Activated naive CD4-positive, alpha-beta T cell treated with anti-CD3 and anti-CD28 coated beads, Interleukin-2, amount 50 U/mL, for 72 hours (primary cell): ENCODE results near the gene TTI1. TPM values are rescaled to one million over a fixed set of nuclear protein-coding genes. Genes with fewer than 3 reads are reported as not detected.
A peak's percentile ranks its signal among the peaks of the same experiment; 100 is the strongest.

Experiments
- ATAC-seq, 2 donors: fragments of 150-1000 bp; cut with Tn5 transposase; 2 replicates each; pipeline ENCODE4 v1.10.0; 2021; ENCODE audit warnings: mild to moderate bottlenecking in 2 of 2, moderate library complexity in 2 of 2
- DNase-seq, 2 donors: peaks; one replicate each; pipeline ENCODE4 v3.0.0; 2021 to 2022; ENCODE audit warnings: low spot score in 2 of 2
- H3K27ac Mint-ChIP-seq, 2 donors: one replicate each; pipeline ENCODE4 v1.8.0; 2022; ENCODE audit warnings: mild to moderate bottlenecking in 2 of 2, mixed read lengths in 2 of 2
- H3K36me3 Mint-ChIP-seq, 2 donors: one replicate each; pipeline ENCODE4 v1.8.0; 2022; ENCODE audit warnings: mixed read lengths in 2 of 2
- H3K9me3 Mint-ChIP-seq, 2 donors: one replicate each; pipeline ENCODE4 v1.8.0; 2022; ENCODE audit warnings: mixed read lengths in 2 of 2
- total RNA-seq, 2 donors: library from RNA; stranded (reverse); gene quantifications; one replicate each; pipeline ENCODE4 v1.2.3, GENCODE V29; 2022

Gene TTI1
- total RNA-seq, 2 donors from 2014 or later = 36.1 to 40.2 TPM

GRCh38 chr20:37943033-37943432 is 90.2 kb downstream of the TTI1 start:
- ATAC-seq (no peak), DNase-seq (no peak)
- Mint-ChIP-seq H3K36me3 (peaks cover 6% of the 10 kb centered on the region in 2 donors), H3K9me3 (peaks cover 0 to 3% of the 10 kb centered on the region in 2 donors), H3K27ac (no peak overlapping the region)

DNA sequence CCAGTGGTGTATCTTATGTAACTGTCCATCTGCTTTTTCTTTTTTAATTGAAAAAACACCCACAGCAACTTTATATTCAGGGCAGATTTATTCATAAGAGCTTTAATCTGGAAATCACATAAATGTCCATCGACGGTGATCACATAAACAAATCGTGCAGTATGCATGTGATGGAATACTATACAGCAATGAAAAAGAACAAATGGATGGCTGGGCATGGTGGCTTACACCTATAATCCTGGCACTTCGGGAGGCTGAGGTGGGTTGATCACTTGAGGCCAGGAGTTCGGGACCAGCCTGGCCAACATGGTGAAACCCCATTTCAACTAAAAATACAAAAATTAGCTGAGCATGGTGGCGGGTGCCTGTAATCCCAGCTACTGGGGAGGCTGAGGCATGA is 91.3 kb downstream of the TTI1 start:
- DNase-seq (no peak), ATAC-seq (no peak)
- no peak overlapping the region for H3K27ac Mint-ChIP-seq
- no peaks in the 10 kb centered on the region for H3K9me3 Mint-ChIP-seq
- H3K36me3 Mint-ChIP-seq = no peaks in the 10 kb centered on the region

GRCh38 chr20:37941332-37941731 is 91.9 kb downstream of the TTI1 start:
- DNase-seq (no peak), ATAC-seq (no peak)
- no peaks in the 10 kb centered on the region for H3K36me3 Mint-ChIP-seq
- H3K9me3 Mint-ChIP-seq = no peaks in the 10 kb centered on the region
- no peak overlapping the region for H3K27ac Mint-ChIP-seq

DNA sequence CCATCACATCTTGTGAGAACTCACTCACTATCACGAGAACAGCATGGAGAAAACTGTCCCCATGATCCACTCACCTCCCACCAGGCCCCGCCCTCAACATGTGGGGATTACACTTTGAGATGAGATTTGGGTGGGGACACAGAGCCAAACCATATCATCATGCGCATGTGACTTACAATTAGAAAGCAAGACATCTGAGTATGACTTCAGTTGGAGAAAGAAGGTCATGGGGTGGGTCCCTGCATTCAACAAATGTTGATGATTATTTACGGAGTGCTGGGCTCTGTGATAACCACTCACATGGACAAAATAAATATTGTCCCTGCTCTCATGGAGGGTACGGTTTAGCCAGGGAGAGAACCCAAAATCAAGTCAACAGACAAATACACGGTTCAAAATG is 92.4 kb downstream of the TTI1 start:
- no peak overlapping the region for H3K27ac Mint-ChIP-seq
- ATAC-seq = no peak
- H3K36me3 Mint-ChIP-seq = no peaks in the 10 kb centered on the region
- DNase-seq = no peak
- H3K9me3 Mint-ChIP-seq = no peaks in the 10 kb centered on the region

- Mint-ChIP-seq H3K36me3 (no peaks in the 10 kb centered on the region), H3K9me3 (no peaks in the 10 kb centered on the region), H3K27ac (peak overlapping the region in 1 of 2 donors; percentile 50)
- no peak for DNase-seq
- ATAC-seq = no peak
Measured at GRCh38 chr20:37939701-37940560, 93.3 kb downstream of the TTI1 start.

GRCh38 chr20:37938954-37939353 is 94.3 kb downstream of the TTI1 start:
- H3K27ac Mint-ChIP-seq = no peak overlapping the region
- no peak for DNase-seq
- no peaks in the 10 kb centered on the region for H3K36me3 Mint-ChIP-seq
- no peak for ATAC-seq
- H3K9me3 Mint-ChIP-seq = no peaks in the 10 kb centered on the region

- DNase-seq = no peak
- peak overlapping the region in 1 of 2 donors; percentile 61 for H3K27ac Mint-ChIP-seq
- no peaks in the 10 kb centered on the region for H3K9me3 Mint-ChIP-seq
- no peaks in the 10 kb centered on the region for H3K36me3 Mint-ChIP-seq
- no peak for ATAC-seq
Measured at GRCh38 chr20:37938181-37938750, 95.0 kb downstream of the TTI1 start.

DNA sequence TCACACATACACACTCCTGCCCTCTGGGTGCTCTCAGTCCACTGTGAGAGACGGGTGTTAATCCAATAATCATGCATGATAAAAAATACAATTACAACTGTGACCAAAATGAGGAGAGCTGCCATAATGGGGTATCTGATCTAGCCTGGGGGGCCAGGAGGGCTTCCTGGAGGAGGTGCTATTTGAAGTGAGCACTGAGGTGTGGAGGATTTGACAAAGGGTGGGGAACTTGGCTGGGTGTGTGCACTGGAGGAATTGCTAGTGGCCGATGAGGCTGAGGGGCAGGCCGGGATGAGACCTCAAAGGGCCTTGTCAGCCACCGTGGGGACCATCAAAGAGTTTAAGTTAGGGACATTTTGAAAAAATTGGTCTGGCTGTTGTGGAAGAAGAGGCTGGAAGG is 95.6 kb downstream of the TTI1 start:
- Mint-ChIP-seq H3K9me3 (no peaks in the 10 kb centered on the region), H3K36me3 (no peaks in the 10 kb centered on the region), H3K27ac (peak overlapping the region in 1 of 2 donors; percentile 61)
- no peak for ATAC-seq
- no peak for DNase-seq

DNA sequence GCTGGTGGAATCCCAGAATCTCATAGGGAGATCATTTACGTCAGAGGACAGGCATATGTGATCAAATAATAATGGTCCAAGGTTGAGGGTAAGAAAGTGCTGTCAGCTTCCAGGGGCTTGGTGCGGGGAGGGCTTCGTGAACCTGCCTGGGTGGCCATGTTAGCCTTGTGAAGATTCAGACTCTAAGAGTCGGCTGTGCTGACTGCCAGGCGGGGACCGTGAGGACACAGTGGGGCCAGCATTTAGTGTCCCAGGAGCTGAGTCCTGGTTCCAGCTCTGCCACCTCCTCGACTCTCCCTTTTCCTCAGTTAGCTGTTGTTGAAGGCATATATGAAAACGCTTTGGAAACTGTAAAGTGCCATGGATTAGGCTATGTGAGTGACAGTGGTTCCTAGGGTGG is 96.8 kb downstream of the TTI1 start:
- no peak for DNase-seq
- no peaks in the 10 kb centered on the region for H3K36me3 Mint-ChIP-seq
- ATAC-seq = no peak
- no peak overlapping the region for H3K27ac Mint-ChIP-seq
- no peaks in the 10 kb centered on the region for H3K9me3 Mint-ChIP-seq

DNA sequence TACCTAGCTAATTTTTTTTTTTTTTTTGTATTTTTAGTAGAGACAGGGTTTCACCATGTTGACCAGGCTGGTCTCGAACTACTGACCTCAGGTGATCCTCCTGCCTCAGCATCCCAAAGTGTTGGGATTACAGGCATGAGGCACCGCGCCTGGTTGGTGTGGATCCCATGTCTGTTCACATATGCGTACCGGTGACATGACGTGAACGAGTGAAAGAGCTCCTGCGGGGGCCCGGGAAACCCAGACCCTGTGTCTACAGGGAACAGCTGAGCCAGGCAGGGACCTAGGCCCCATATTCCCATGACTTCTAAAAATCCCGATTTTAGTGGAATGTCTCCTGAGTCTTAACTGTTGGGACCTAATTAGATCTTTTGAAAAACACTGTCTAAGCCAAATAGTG is 97.2 kb downstream of the TTI1 start:
- no peaks in the 10 kb centered on the region for H3K9me3 Mint-ChIP-seq
- no peak for DNase-seq
- no peak for ATAC-seq
- H3K36me3 Mint-ChIP-seq = no peaks in the 10 kb centered on the region
- no peak overlapping the region for H3K27ac Mint-ChIP-seq

GRCh38 chr20:37935435-37935834 is 97.8 kb downstream of the TTI1 start:
- ATAC-seq (no peak), DNase-seq (no peak)
- Mint-ChIP-seq H3K9me3 (no peaks in the 10 kb centered on the region), H3K27ac (no peak overlapping the region), H3K36me3 (no peaks in the 10 kb centered on the region)

DNA sequence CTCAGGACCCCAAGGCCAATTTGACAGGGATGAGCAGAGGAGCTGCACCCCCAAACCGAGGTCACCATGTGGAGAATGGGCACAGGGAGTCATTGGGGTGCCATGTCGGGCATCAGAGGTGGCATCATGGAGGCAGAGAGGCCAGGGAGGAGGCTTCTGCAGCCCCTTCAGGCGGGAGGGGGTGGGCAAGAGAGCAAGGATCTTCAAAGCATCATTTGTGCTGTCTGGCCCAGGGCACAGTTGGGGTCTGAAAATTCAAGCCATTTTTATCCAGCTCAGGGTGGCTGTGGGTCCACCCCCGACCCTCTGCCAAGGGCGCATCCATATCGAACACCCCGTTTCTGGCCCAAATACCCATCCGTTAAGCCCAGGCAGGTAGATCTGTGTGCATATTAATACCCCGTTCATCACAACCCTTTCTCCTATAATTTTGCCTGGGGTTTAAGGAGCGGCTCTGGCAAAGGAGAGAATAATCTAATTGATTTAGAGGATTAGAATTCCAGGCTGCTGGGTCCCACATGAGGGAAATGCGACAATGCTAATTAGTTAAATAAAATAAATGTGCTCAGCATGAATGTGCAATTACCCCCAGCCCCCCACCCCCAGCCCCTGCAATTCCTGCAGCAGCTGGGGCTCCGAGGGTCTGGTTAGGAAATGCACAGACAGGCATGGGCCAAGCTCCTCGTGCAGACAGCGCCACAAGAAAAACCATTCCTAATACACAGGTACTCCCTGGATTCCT is 98.5 kb downstream of the TTI1 start:
- ATAC-seq (no peak), DNase-seq (no peak)
- Mint-ChIP-seq H3K36me3 (no peaks in the 10 kb centered on the region), H3K9me3 (no peaks in the 10 kb centered on the region), H3K27ac (no peak overlapping the region)

DNA sequence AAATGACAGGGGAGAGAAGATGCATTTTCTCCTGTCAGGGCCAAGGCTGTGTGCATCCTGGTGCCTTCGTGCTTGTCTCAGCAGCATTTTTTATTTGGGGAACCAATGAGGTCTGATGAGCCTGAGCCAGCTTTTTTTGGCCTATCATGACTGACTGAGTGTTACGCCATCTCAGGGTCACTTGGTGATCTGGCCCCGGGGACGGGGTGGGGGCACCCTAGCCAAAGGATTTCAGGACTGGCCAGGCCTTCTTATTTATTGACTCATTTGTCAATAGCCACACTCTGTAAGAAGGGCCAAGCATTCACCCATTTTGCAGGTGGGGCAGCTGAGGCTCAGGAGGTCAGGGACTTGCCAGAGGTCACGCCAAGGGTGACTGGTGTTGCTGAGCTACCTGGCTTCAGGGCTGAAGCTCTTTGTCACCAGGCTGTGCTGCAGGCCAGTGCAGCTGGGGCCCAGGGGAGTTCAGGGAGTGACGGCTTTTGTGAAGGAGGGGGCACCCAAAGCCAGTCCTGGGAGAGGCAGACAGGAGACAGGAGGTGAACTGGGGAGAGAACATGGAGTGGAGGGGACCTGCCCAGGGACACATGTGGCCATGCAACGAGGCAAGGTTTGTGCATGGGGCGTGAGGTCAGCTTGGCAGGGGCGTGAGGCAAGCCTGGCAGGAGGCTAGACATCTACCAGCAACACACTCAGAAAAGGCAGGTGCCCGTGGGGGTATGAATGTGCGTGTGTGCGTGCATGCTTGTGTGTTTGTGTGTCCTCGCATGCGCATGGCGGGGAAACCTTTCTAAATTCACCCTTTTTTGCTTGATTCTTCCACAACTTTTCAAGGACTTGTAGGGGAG is 99.2 kb downstream of the TTI1 start:
- Mint-ChIP-seq H3K27ac (no peak overlapping the region), H3K9me3 (no peaks in the 10 kb centered on the region), H3K36me3 (no peaks in the 10 kb centered on the region)
- DNase-seq = no peak
- ATAC-seq = no peak
